Colonic mucosa (tissue), 4 donors: ENCODE data around the gene CERS3. TPM values are rescaled to one million over a fixed set of nuclear protein-coding genes. Genes with fewer than 3 reads are reported as not detected.

Source experiments
- DNase-seq: peaks from one replicate; pipeline ENCODE4 v3.0.0-alpha.2; 2020
- H3K27ac ChIP-seq: fragments of 200-600 bp; one replicate; pipeline ENCODE4 v1.8.0; 2021
- H3K27me3 ChIP-seq: fragments of 200-600 bp; one replicate; pipeline ENCODE4 v1.8.0; 2021
- H3K36me3 ChIP-seq: fragments of 200-600 bp; one replicate; pipeline ENCODE4 v1.8.0; 2021
- H3K4me1 ChIP-seq: fragments of 200-600 bp; one replicate; pipeline ENCODE4 v1.8.0; 2021; ENCODE audit warnings: mild to moderate bottlenecking
- H3K4me3 ChIP-seq: fragments of 200-600 bp; one replicate; pipeline ENCODE4 v1.8.0; 2021
- H3K9ac ChIP-seq, 2 donors: one replicate each; pipeline ENCODE4 v1.7.0; 2013; ENCODE audit warnings: control low read depth in 2 of 2, low read depth in 2 of 2, low read length in 2 of 2
- H3K9me3 ChIP-seq: fragments of 200-600 bp; one replicate; pipeline ENCODE4 v1.8.0; 2021
- CTCF ChIP-seq: fragments of 200-600 bp; IDR thresholded peaks from one replicate; pipeline ENCODE4 v1.8.0; 2022; ENCODE audit warnings: antibody characterized with exemption, mild to moderate bottlenecking
- intact Hi-C: fragments of 100-400 bp; cut with DNase I; formaldehyde crosslinking; loops from one replicate; pipeline ENCODE4 v1.14.1; 2022
- total RNA-seq, 2 donors: library from RNA; stranded (reverse); fragmentation: NEBNext Ultra II Directional in 1 of 2; extraction: Animal tissue kit (Norgen Biotek cat#: 25700) in 1 of 2; gene quantifications; one replicate each; pipeline ENCODE4 v1.2.1, GENCODE V29; 2021
- donor health status: healthy.
- donor health status: DM: no; HTN: no; CAD: no.
- donor health status: DM: no; HTN: no; CAD: no.

CERS3 gene
- total RNA-seq, 2 donors from 2014 or later = 0.12 TPM; not detected in 1

GRCh38 chr15:100495861-100496260 is 32.9 kb downstream of the CERS3 start:
- TF ChIP-seq CTCF = no peak
- Histone ChIP-seq H3K9me3 (no peaks in the 10 kb centered on the region), H3K27me3 (no peaks in the 10 kb centered on the region), H3K4me1 (no peaks in the 10 kb centered on the region), H3K36me3 (no peaks in the 10 kb centered on the region), H3K4me3 (no peak overlapping the region), H3K9ac (no peak overlapping the region), H3K27ac (no peak overlapping the region)
- intact Hi-C loops = no loop called here
- no peak for DNase-seq

DNA sequence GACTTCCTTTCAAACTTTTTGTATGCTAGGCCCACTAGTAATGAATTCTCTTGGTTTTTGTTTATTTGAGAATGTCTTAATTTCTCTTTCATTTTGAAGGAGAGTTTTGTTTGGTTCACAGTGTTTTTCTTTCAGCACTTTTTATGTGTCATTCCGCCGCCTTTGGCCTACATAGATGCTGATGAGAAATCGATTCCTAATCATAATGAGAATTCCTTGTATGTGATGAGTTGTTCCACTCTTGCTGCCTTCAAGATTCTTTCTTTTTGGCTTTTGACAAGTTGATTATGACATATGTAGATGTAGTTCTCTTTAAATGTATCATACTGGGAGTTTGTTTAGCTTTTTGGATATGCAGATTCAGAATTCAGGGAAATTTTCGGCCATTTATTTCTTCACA is 35.5 kb downstream of the CERS3 start:
- H3K27ac ChIP-seq = no peak overlapping the region
- no peaks in the 10 kb centered on the region for H3K36me3 ChIP-seq
- no peak overlapping the region for H3K9ac ChIP-seq
- no peaks in the 10 kb centered on the region for H3K9me3 ChIP-seq
- no peak for DNase-seq
- no peaks in the 10 kb centered on the region for H3K4me1 ChIP-seq
- intact Hi-C loops = no loop called here
- H3K27me3 ChIP-seq = no peaks in the 10 kb centered on the region
- TF ChIP-seq CTCF = no peak
- no peak overlapping the region for H3K4me3 ChIP-seq

DNA sequence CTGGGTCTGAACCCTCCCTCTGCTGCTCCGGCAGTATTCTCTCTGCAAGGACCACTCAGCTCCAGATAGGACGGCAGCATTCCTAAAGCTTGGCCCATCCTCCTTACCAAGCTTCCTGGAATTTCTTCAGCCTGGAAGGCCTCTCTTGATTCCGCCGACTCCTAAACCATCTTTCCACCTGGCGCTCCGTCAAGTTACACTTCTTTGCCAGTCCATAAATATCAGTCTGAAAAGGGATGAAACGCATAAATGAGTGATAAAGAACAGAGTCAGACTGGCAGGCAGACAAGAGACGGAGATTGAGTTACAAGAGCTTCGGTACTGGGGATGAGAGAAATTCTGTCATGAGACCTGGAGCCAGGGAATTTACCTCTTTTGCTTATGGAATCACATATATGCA is 44.3 kb downstream of the CERS3 start:
- Histone ChIP-seq H3K27ac (no peak overlapping the region), H3K9ac (no peak overlapping the region), H3K4me1 (no peaks in the 10 kb centered on the region), H3K36me3 (no peaks in the 10 kb centered on the region), H3K9me3 (no peaks in the 10 kb centered on the region), H3K27me3 (no peaks in the 10 kb centered on the region), H3K4me3 (no peak overlapping the region)
- no peak for TF ChIP-seq CTCF
- intact Hi-C loops = no loop called here
- no peak for DNase-seq

DNA sequence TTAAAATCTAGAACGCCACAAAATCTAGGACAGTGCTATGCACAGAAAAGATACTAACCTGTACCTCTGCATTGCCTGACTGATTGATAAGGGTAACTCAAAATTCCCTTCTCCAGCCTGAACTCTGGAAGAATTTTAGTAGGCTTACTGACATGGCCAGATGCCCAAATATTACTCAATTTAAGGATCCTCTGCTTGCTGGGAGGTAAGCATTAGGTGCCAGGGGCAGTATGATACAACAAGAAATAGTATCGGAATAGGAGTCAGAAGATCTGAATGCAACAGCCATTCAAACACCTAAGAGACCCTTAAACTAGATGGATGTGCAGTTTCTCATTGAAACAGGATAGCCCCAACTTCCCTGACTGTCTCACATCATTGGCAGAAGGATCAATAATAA is 45.4 kb downstream of the CERS3 start:
- intact Hi-C loops = no loop called here
- Histone ChIP-seq H3K36me3 (no peaks in the 10 kb centered on the region), H3K9ac (no peak overlapping the region), H3K9me3 (no peaks in the 10 kb centered on the region), H3K27ac (no peak overlapping the region), H3K4me1 (no peaks in the 10 kb centered on the region), H3K4me3 (no peak overlapping the region), H3K27me3 (no peaks in the 10 kb centered on the region)
- no peak for DNase-seq
- no peak for TF ChIP-seq CTCF

DNA sequence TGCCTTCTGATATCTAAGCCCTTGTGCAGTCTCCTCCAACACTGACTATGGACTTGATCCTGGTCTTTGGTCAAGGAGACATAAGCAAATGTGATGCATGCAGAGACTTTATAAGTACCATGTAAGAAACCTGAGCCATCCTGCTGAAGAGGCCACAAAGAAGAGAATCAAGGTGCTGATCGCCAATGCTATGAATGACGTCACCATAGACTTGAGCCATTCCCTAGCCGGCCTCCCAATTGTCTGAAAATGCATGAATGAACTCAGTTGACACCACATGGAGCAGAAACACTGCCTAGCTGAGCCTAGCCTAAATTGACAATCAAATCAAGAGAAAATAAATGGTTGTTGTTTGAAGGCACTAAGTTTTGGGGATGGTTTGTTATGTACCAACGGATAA is 51.9 kb downstream of the CERS3 start:
- no peak for DNase-seq
- H3K9ac ChIP-seq = no peak overlapping the region
- no peaks in the 10 kb centered on the region for H3K27me3 ChIP-seq
- H3K27ac ChIP-seq = no peak overlapping the region
- H3K4me1 ChIP-seq = no peaks in the 10 kb centered on the region
- H3K4me3 ChIP-seq = no peak overlapping the region
- intact Hi-C loops = no loop called here
- no peaks in the 10 kb centered on the region for H3K36me3 ChIP-seq
- H3K9me3 ChIP-seq = no peaks in the 10 kb centered on the region
- TF ChIP-seq CTCF = no peak

GRCh38 chr15:100472736-100473135 is 56.0 kb downstream of the CERS3 start:
- H3K4me3 ChIP-seq = no peak overlapping the region
- no peak for TF ChIP-seq CTCF
- no peak overlapping the region for H3K27ac ChIP-seq
- DNase-seq = no peak
- intact Hi-C loops = no loop called here
- H3K36me3 ChIP-seq = no peaks in the 10 kb centered on the region
- H3K27me3 ChIP-seq = no peaks in the 10 kb centered on the region
- H3K9ac ChIP-seq = no peak overlapping the region
- H3K9me3 ChIP-seq = no peaks in the 10 kb centered on the region
- no peaks in the 10 kb centered on the region for H3K4me1 ChIP-seq
